Spleen (tissue), 11 donors: ENCODE measurements around the gene TBCB. TPM values are rescaled to one million over a fixed set of nuclear protein-coding genes. Genes with fewer than 3 reads are reported as not detected.

Experiments used
- DNase-seq: peaks from one replicate; pipeline ENCODE4 v3.0.0-alpha.2; 2020
- H3K27ac ChIP-seq, 8 donors: fragments of 200-600 bp; sonication (generic) in 7 of 8; 1 replicate in 4 of 8; 2 replicates in 4 of 8; pipeline versions ENCODE4 v1.5.0 to v1.8.0; 2016 to 2021; ENCODE audit warnings: inconsistent platforms in 4 of 8, mild to moderate bottlenecking in 4 of 8, moderate library complexity in 1 of 8
- H3K27me3 ChIP-seq, 7 donors: fragments of 200-600 bp; sonication (generic) in 6 of 7; replicated peaks in 1 of 7; 1 replicate in 4 of 7; 2 replicates in 3 of 7; pipeline versions ENCODE4 v1.5.0 to v1.8.0; 2016 to 2021; ENCODE audit warnings: inconsistent platforms in 3 of 7, mild to moderate bottlenecking in 1 of 7
- H3K36me3 ChIP-seq, 6 donors: fragments of 200-600 bp; sonication (generic) in 5 of 6; 1 replicate in 4 of 6; 2 replicates in 2 of 6; pipeline versions ENCODE4 v1.5.0 to v1.8.0; 2016 to 2021; ENCODE audit warnings: inconsistent platforms in 2 of 6
- H3K4me1 ChIP-seq, 6 donors: fragments of 200-600 bp; sonication (generic) in 5 of 6; 1 replicate in 3 of 6; 2 replicates in 3 of 6; pipeline versions ENCODE4 v1.5.0 to v1.8.0; 2016 to 2021; ENCODE audit warnings: inconsistent platforms in 3 of 6
- H3K4me3 ChIP-seq, 8 donors: fragments of 200-600 bp; sonication (generic) in 7 of 8; 1 replicate in 4 of 8; 2 replicates in 4 of 8; pipeline versions ENCODE4 v1.5.0 to v1.8.0; 2016 to 2021; ENCODE audit warnings: inconsistent platforms in 4 of 8, mild to moderate bottlenecking in 4 of 8, moderate library complexity in 2 of 8
- H3K9me3 ChIP-seq, 8 donors: fragments of 200-600 bp; sonication (generic) in 7 of 8; 1 replicate in 4 of 8; 2 replicates in 4 of 8; pipeline versions ENCODE4 v1.5.0 to v1.8.0; 2016 to 2021; ENCODE audit warnings: inconsistent platforms in 4 of 8
- POLR2A ChIP-seq, 3 donors: fragments of 450-650 bp; IDR thresholded peaks; one replicate each; pipeline ENCODE4 v1.5.1; 2017; ENCODE audit warnings: antibody characterized with exemption in 3 of 3, mild to moderate bottlenecking in 1 of 3
- POLR2AphosphoS5 ChIP-seq, 3 donors: sonication (generic); formaldehyde crosslinking; IDR thresholded peaks; one replicate each; pipeline ENCODE4 v1.5.1; 2017; ENCODE audit warnings: antibody characterized with exemption in 3 of 3
- WGBS, 5 donors: extraction: QIAGEN DNeasy Blood & Tissue Kit in 3 of 5; methylation state at CpG; one replicate each; pipeline versions ENCODE4 v1.1.5 to v1.1.7; 2013 to 2018; 5-methylcytosine and 5-hydroxymethylcytosine counted together
- intact Hi-C: fragments of 100-400 bp; cut with DNase I; formaldehyde crosslinking; loops from one replicate; pipeline ENCODE4 v1.15.0; 2023; ENCODE audit warnings: low total_unique reads
- polyA plus RNA-seq, 3 donors: library from polyadenylated mRNA; stranded (reverse); fragments of 200-250 nt; gene quantifications; one replicate each; pipeline ENCODE4 v1.2.1, GENCODE V29; 2013
- total RNA-seq, 7 donors: library from RNA; depleted of rRNA in 3 of 7; stranded (reverse); fragments of >200 nt in 3 of 7; fragmentation: NEBNext Ultra II Directional in 4 of 7; extraction: Animal tissue kit (Norgen Biotek cat#: 25700) in 4 of 7; gene quantifications; one replicate each; pipeline versions ENCODE4 v1.1.0 to v1.2.1, GENCODE V29; 2016 to 2021
- TF ChIP-seq, protein P1 (sequence below), 11 experiments: fragments of 200-600 bp in 7 of 11; fragments of 450-650 bp in 4 of 11; sonication (generic) in 4 of 11; IDR thresholded peaks in 8 of 11; conservative IDR thresholded peaks in 3 of 11; 1 replicate in 7 of 11; 2 replicates in 4 of 11; pipeline versions ENCODE4 v1.4.0 to v1.8.0; 2016 to 2021; ENCODE audit warnings: antibody characterized with exemption in 11 of 11, inconsistent platforms in 4 of 11, mild to moderate bottlenecking in 1 of 11
- donor health status: healthy with polysubstance abuse.
- donor health status: DM: no; HTN: no; CAD: no; lungs with moderate emphysema.
- donor health status: DM: no; HTN: no; CAD: no.
- donor health status: Bipolar disorder and iron deficiency.
- donor health status: healthy.
- donor health status: DM: no; HTN: no; CAD: no.
- donor health status: DM: yes; HTN: yes; CAD: no.

The TBCB gene
- total and polyA plus RNA-seq, 10 donors = 87.8 to 170 (median 120) TPM

DNA sequence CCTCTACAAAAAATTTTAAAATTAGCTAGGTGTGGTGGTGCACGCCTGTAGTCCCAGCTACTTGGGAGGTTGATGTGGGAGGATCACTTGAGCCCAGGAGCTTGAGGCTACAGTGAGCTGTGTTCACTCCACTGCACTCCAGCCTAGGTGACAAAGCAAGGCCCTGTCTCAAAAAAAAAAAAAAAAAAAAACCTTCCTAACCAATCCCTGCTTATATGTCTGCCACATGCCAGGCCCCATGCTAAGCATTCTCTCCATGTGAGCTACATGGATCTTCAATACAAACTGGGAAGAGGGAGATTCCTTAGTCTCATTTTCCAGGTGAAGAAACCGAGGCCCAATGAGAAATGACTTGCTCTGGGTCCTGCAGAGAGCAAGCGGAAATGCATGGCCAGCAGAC is 6.6 kb upstream of the TBCB start:
- intact Hi-C loops = no loop called here
- no peak for TF ChIP-seq POLR2AphosphoS5 (IDR thresholded peaks at IDR 0.05)
- TF ChIP-seq POLR2A (IDR thresholded peaks at IDR 0.05) = no peak
- TF ChIP-seq, protein P1, sequence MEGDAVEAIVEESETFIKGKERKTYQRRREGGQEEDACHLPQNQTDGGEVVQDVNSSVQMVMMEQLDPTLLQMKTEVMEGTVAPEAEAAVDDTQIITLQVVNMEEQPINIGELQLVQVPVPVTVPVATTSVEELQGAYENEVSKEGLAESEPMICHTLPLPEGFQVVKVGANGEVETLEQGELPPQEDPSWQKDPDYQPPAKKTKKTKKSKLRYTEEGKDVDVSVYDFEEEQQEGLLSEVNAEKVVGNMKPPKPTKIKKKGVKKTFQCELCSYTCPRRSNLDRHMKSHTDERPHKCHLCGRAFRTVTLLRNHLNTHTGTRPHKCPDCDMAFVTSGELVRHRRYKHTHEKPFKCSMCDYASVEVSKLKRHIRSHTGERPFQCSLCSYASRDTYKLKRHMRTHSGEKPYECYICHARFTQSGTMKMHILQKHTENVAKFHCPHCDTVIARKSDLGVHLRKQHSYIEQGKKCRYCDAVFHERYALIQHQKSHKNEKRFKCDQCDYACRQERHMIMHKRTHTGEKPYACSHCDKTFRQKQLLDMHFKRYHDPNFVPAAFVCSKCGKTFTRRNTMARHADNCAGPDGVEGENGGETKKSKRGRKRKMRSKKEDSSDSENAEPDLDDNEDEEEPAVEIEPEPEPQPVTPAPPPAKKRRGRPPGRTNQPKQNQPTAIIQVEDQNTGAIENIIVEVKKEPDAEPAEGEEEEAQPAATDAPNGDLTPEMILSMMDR (IDR thresholded peaks at IDR 0.05 in 8 of 11, conservative IDR thresholded peaks at IDR 0.05 in 3 of 11) = no peak
- Histone ChIP-seq H3K4me3 (no peak overlapping the region), H3K9me3 (no peaks in the 10 kb centered on the region), H3K27me3 (no peaks in the 10 kb centered on the region), H3K36me3 (peaks cover 0 to 80% (median 23%) of the 10 kb centered on the region in 6 donors), H3K27ac (no peak overlapping the region), H3K4me1 (peaks cover 3 to 13% (median 7%) of the 10 kb centered on the region in 6 donors)
- 85 to 100% (median 93%) methylated on average over 3 of the region's 3 CpGs for WGBS, 5 donors
- no peak for DNase-seq

- H3K27ac ChIP-seq = no peak within 1 kb of the TSS
- peaks cover 0 to 61% (median 23%) of the 10 kb centered on the region in 6 donors for H3K36me3 ChIP-seq
- intact Hi-C loops = loop anchor here (10.0 kb wide), 1 partner anchor 56 kb away; the partner anchor contains the start of genes THAP8 and WDR62
- no peak for TF ChIP-seq POLR2AphosphoS5 (IDR thresholded peaks at IDR 0.05)
- TF ChIP-seq POLR2A (IDR thresholded peaks at IDR 0.05) = no peak
- TF ChIP-seq, protein P1 (IDR thresholded peaks at IDR 0.05 in 8 of 11, conservative IDR thresholded peaks at IDR 0.05 in 3 of 11) = no peak
- no peaks in the 10 kb centered on the region for H3K9me3 ChIP-seq
- H3K4me1 ChIP-seq = peaks cover 8 to 25% (median 14%) of the 10 kb centered on the region in 6 donors
- no peak within 1 kb of the TSS for H3K4me3 ChIP-seq
- no peak for DNase-seq
- 49 to 90% (median 89%) methylated on average over 1 of the region's 1 CpG; no CpG with 5 or more reads in 2 of the 5 donors for WGBS, 5 donors
- H3K27me3 ChIP-seq = no peaks in the 10 kb centered on the region
Measured at GRCh38 chr19:36110487-36111199, 4.6 kb upstream of the TBCB start, which contains the start of gene OVOL3. Gene OVOL3 (plus strand): TSS chr19:36111143. CDS start chr19:36111203, 60 bp downstream.

DNA sequence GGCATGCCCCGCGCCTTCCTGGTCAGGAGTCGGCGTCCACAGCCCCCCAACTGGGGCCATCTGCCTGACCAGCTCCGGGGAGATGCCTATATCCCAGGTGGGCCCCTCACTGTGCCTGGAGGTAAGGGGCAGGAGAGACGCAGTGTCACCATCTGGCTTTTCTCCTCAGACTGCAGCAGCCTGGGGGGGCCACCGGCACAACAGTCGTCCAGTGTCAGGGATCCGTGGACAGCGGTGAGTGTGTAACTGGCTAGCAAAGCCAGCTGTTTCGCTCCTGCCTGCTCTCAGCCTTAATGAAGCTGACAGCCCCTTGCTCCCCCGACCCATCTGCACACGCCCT is 4.1 kb upstream of the TBCB start:
- Histone ChIP-seq H3K4me1 (peaks cover 11 to 30% (median 19%) of the 10 kb centered on the region in 6 donors), H3K27me3 (no peaks in the 10 kb centered on the region), H3K36me3 (peaks cover 0 to 56% (median 23%) of the 10 kb centered on the region in 6 donors), H3K9me3 (no peaks in the 10 kb centered on the region), H3K4me3 (no peak overlapping the region), H3K27ac (no peak overlapping the region)
- peak in 1 of 3 donors; percentile 32 for TF ChIP-seq POLR2AphosphoS5 (IDR thresholded peaks at IDR 0.05)
- TF ChIP-seq POLR2A (IDR thresholded peaks at IDR 0.05) = no peak
- no peak for DNase-seq
- intact Hi-C loops = loop anchor here (10.0 kb wide), 1 partner anchor 56 kb away; the partner anchor contains the start of genes THAP8 and WDR62
- 88 to 93% (median 90%) methylated on average over 7 to 13 of the region's 13 CpGs for WGBS, 5 donors

DNA sequence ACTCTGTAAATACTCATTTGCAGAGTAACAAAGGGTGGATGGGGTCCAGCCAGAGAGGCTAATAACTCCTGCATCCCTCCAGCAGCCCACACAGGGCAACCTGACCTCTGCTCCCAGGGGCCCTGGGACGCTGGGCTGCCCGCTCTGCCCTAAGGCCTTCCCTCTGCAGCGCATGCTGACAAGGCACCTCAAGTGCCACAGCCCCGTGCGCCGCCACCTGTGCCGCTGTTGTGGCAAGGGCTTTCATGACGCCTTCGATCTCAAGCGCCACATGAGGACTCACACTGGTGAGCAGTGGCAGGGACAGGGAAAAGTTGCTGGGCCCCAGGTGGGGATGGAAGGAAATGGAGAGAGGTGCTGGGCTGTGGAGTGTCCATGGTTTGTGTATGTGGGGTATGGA is 2.6 kb upstream of the TBCB start:
- Histone ChIP-seq H3K27ac (no peak overlapping the region), H3K27me3 (no peaks in the 10 kb centered on the region), H3K4me1 (peaks cover 15 to 45% (median 33%) of the 10 kb centered on the region in 6 donors), H3K9me3 (no peaks in the 10 kb centered on the region), H3K36me3 (peaks cover 0 to 57% (median 26%) of the 10 kb centered on the region in 6 donors), H3K4me3 (no peak overlapping the region)
- TF ChIP-seq, protein P1 (IDR thresholded peaks at IDR 0.05 in 8 of 11, conservative IDR thresholded peaks at IDR 0.05 in 3 of 11) = no peak
- peak; percentile 77 for DNase-seq
- intact Hi-C loops = loop anchor here (10.0 kb wide), 1 partner anchor 58 kb away; the partner anchor contains the start of genes THAP8 and WDR62
- 96 to 98% (median 96%) methylated on average over 10 of the region's 10 CpGs for WGBS, 5 donors
